ENCODE results near the gene TFDP2.
A peak's percentile ranks its signal among the peaks of the same experiment; 100 is the strongest.

The TFDP2 gene

DNA sequence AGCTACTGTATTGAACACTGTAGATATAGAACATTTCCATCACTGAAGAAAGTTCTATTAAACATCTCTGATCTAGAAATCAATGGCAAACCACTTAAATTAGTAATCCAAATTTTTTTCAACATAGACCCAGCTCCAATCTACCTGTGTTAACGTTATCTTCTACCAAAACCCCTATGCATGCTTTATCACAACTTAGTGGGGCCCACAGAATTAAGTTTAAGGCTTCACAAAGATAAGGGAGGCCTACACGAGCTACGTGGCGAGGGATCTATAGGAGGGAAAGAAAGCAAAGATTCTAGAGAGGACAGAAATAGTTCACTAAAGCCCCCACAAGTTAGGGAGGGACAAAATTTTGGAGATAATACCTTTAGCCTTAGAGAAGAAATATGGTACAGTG is 116.1 kb downstream of the TFDP2 start:
- H3K79me2 ChIP-seq (ENCODE audit: control insufficient read depth, low read length): peaks cover 7% of the 10 kb centered on the region; the same call in 1 of the 2 replicates
- H3F3A ChIP-seq (ENCODE audit: control insufficient read depth, insufficient read depth): peaks cover 21% of the 10 kb centered on the region
- no peaks in the 10 kb centered on the region for H3K36me3 ChIP-seq (ENCODE audit: control insufficient read depth, low read length)
- no peak overlapping the region for H3K4me2 ChIP-seq (ENCODE audit: low read length)
- no peak overlapping the region for H3K27ac ChIP-seq (ENCODE audit: low read depth, low read length)
- peaks cover 34% of the 10 kb centered on the region for H3K4me1 ChIP-seq (ENCODE audit: control insufficient read depth, low read length)
- no peak overlapping the region for H3K4me3 ChIP-seq (ENCODE audit: low read length)
- no peaks in the 10 kb centered on the region for H3K9me3 ChIP-seq (ENCODE audit: control insufficient read depth, insufficient read depth, low read length)
- H3K27me3 ChIP-seq (ENCODE audit: control insufficient read depth, low read length): no peaks in the 10 kb centered on the region
- no peak for TF ChIP-seq EZH2phosphoT487 (IDR thresholded peaks at IDR 0.05; ENCODE audit: borderline replicate concordance, low read length)
- TF ChIP-seq, protein P1, sequence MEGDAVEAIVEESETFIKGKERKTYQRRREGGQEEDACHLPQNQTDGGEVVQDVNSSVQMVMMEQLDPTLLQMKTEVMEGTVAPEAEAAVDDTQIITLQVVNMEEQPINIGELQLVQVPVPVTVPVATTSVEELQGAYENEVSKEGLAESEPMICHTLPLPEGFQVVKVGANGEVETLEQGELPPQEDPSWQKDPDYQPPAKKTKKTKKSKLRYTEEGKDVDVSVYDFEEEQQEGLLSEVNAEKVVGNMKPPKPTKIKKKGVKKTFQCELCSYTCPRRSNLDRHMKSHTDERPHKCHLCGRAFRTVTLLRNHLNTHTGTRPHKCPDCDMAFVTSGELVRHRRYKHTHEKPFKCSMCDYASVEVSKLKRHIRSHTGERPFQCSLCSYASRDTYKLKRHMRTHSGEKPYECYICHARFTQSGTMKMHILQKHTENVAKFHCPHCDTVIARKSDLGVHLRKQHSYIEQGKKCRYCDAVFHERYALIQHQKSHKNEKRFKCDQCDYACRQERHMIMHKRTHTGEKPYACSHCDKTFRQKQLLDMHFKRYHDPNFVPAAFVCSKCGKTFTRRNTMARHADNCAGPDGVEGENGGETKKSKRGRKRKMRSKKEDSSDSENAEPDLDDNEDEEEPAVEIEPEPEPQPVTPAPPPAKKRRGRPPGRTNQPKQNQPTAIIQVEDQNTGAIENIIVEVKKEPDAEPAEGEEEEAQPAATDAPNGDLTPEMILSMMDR (IDR thresholded peaks at IDR 0.05; ENCODE audit: low read depth, low read length, poor library complexity, severe bottlenecking): no peak
- no peaks in the 10 kb centered on the region for H3K9me2 ChIP-seq (replicated peaks; ENCODE audit: control insufficient read depth, low read length)
- H4K20me1 ChIP-seq (ENCODE audit: control insufficient read depth, insufficient read depth, low read depth, low read length): no peaks in the 10 kb centered on the region

DNA sequence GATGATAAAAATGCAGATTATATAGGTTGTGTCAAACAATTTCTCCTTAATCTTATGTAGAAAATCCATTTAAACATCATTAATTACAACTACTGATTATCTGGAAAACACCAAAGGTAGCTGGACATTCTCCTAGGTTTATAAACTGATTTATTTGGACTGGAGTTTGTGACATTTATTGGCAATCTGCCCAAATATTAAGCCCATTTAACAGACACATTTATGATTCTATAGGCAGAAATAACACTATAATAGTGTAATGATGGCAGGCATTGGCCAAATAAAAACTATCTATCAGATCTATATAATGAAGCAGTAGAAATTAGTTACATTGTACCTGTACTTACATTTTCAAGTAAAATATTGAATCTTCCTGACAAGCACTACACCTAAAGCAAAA is 117.8 kb downstream of the TFDP2 start:
- no peaks in the 10 kb centered on the region for H3K27me3 ChIP-seq (ENCODE audit: control insufficient read depth, low read length)
- peaks cover 23% of the 10 kb centered on the region for H3K79me2 ChIP-seq (ENCODE audit: control insufficient read depth, low read length)
- peaks cover 38% of the 10 kb centered on the region for H3K4me1 ChIP-seq (ENCODE audit: control insufficient read depth, low read length)
- H3K4me3 ChIP-seq (ENCODE audit: low read length): no peak overlapping the region
- H4K20me1 ChIP-seq (ENCODE audit: control insufficient read depth, insufficient read depth, low read depth, low read length): no peaks in the 10 kb centered on the region
- peak overlapping the region; percentile 13; the same call in 1 of the 2 replicates for H3K27ac ChIP-seq (ENCODE audit: low read depth, low read length)
- H3F3A ChIP-seq (ENCODE audit: control insufficient read depth, insufficient read depth): peaks cover 21% of the 10 kb centered on the region
- no peaks in the 10 kb centered on the region for H3K9me2 ChIP-seq (replicated peaks; ENCODE audit: control insufficient read depth, low read length)
- peaks cover 4% of the 10 kb centered on the region for H3K36me3 ChIP-seq (ENCODE audit: control insufficient read depth, low read length)
- H3K4me2 ChIP-seq (ENCODE audit: low read length): peak overlapping the region; percentile 14; the same call in 1 of the 2 replicates
- TF ChIP-seq, protein P1 (IDR thresholded peaks at IDR 0.05; ENCODE audit: low read depth, low read length, poor library complexity, severe bottlenecking): no peak
- no peak for TF ChIP-seq EZH2phosphoT487 (IDR thresholded peaks at IDR 0.05; ENCODE audit: borderline replicate concordance, low read length)
- no peaks in the 10 kb centered on the region for H3K9me3 ChIP-seq (ENCODE audit: control insufficient read depth, insufficient read depth, low read length)

DNA sequence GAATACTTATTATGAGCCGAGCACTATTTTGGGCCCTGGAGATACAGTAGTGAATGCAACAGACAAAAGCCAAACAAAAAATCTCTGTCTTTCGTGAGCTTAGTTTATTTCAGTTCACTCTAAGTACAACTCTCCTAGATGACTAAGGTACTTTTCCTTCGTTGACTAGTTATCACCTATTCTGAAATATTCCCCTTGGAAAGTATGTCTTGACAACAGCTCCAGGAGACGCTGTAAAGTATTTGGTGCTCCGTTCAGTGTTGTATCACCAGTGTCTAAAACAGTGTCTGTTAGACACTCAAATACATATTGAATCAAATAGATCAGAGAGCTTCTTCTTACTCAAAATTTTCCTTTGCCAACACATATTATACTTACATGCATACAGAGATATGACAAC is 119.6 kb downstream of the TFDP2 start:
- Histone ChIP-seq H3K4me2 (ENCODE audit: low read length) (peak overlapping the region; percentile 78), H3K9me2 (replicated peaks; ENCODE audit: control insufficient read depth, low read length) (no peaks in the 10 kb centered on the region), H3F3A (ENCODE audit: control insufficient read depth, insufficient read depth) (peaks cover 21% of the 10 kb centered on the region), H4K20me1 (ENCODE audit: control insufficient read depth, insufficient read depth, low read depth, low read length) (no peaks in the 10 kb centered on the region), H3K27me3 (ENCODE audit: control insufficient read depth, low read length) (no peaks in the 10 kb centered on the region), H3K36me3 (ENCODE audit: control insufficient read depth, low read length) (peaks cover 15% of the 10 kb centered on the region), H3K4me3 (ENCODE audit: low read length) (peak overlapping the region; percentile 79; the same call in 1 of the 2 replicates), H3K9me3 (ENCODE audit: control insufficient read depth, insufficient read depth, low read length) (no peaks in the 10 kb centered on the region), H3K79me2 (ENCODE audit: control insufficient read depth, low read length) (peaks cover 41% of the 10 kb centered on the region), H3K4me1 (ENCODE audit: control insufficient read depth, low read length) (peaks cover 52% of the 10 kb centered on the region), H3K27ac (ENCODE audit: low read depth, low read length) (peak overlapping the region; percentile 68)
- TF ChIP-seq EZH2phosphoT487 (IDR thresholded peaks at IDR 0.05; ENCODE audit: borderline replicate concordance, low read length): no peak
- TF ChIP-seq, protein P1 (IDR thresholded peaks at IDR 0.05; ENCODE audit: low read depth, low read length, poor library complexity, severe bottlenecking): no peak

Measured in DOHH2 (cell line).